Stomach (tissue), 9 donors: Measurements from ENCODE around the gene MMP13. TPM values are rescaled to one million over a fixed set of nuclear protein-coding genes. Genes with fewer than 3 reads are reported as not detected.

ENCODE experiments used
- DNase-seq, 2 donors: peaks; one replicate each; pipeline versions ENCODE4 v3.0.0 to v3.0.0-alpha.2; 2013 to 2019
- H3K27ac ChIP-seq, 5 donors: fragments of 200-600 bp in 4 of 5; sonication (generic) in 4 of 5; one replicate each; pipeline ENCODE4 v1.5.1; 2013 to 2019; ENCODE audit warnings: mild to moderate bottlenecking in 1 of 5, moderate library complexity in 1 of 5
- H3K27me3 ChIP-seq, 3 donors: fragments of 200-600 bp; sonication (generic); one replicate each; pipeline ENCODE4 v1.5.1; 2017 to 2019; ENCODE audit warnings: mixed run types in 1 of 3
- H3K36me3 ChIP-seq, 4 donors: fragments of 200-600 bp; sonication (generic); 1 replicate in 3 of 4; 2 replicates in 1 of 4; pipeline ENCODE4 v1.5.1; 2016 to 2019
- H3K4me1 ChIP-seq, 4 donors: fragments of 200-600 bp; sonication (generic); one replicate each; pipeline ENCODE4 v1.5.1; 2016 to 2019
- H3K4me3 ChIP-seq, 4 donors: fragments of 200-600 bp; sonication (generic) in 3 of 4; one replicate each; pipeline ENCODE4 v1.5.1; 2016 to 2019; ENCODE audit warnings: mild to moderate bottlenecking in 1 of 4
- H3K9me3 ChIP-seq, 4 donors: fragments of 200-600 bp; sonication (generic); one replicate each; pipeline ENCODE4 v1.5.1; 2016 to 2019
- EP300 ChIP-seq: sonication (generic); formaldehyde crosslinking; IDR thresholded peaks from one replicate; pipeline ENCODE4 v1.6.1; 2017; ENCODE audit warnings: antibody characterized with exemption
- POLR2A ChIP-seq, 4 donors: fragments of 450-650 bp; IDR thresholded peaks; one replicate each; pipeline ENCODE4 v1.6.1; 2016; ENCODE audit warnings: antibody characterized with exemption in 4 of 4, control low read depth in 2 of 4, mild to moderate bottlenecking in 1 of 4, moderate library complexity in 1 of 4
- POLR2AphosphoS5 ChIP-seq, 3 donors: sonication (generic); formaldehyde crosslinking; IDR thresholded peaks; one replicate each; pipeline ENCODE4 v1.6.1; 2016; ENCODE audit warnings: antibody characterized with exemption in 3 of 3
- WGBS, 5 donors: extraction: QIAGEN DNeasy Blood & Tissue Kit in 3 of 5; methylation state at CpG; one replicate each; pipeline versions ENCODE4 v1.1.5 to v1.1.7; 2013 to 2018; 5-methylcytosine and 5-hydroxymethylcytosine counted together
- intact Hi-C: fragments of 100-400 bp; cut with DNase I; formaldehyde crosslinking; loops from one replicate; pipeline ENCODE4 v1.15.1; 2023; ENCODE audit warnings: low total_unique reads
- polyA plus RNA-seq, 3 donors: library from polyadenylated mRNA; stranded (reverse); fragments of 200-250 nt; gene quantifications; one replicate each; pipeline ENCODE4 v1.2.3, GENCODE V29; 2013
- total RNA-seq, 5 donors: library from RNA; depleted of rRNA; stranded (reverse); fragments of >200 nt; gene quantifications; one replicate each; pipeline versions ENCODE4 v1.1.0 to v1.2.3, GENCODE V29; 2014 to 2016
- TF ChIP-seq, protein P1 (sequence below), 7 experiments: fragments of 450-650 bp in 4 of 7; fragments of 200-600 bp in 3 of 7; sonication (generic) in 3 of 7; IDR thresholded peaks; one replicate each; pipeline ENCODE4 v1.5.1; 2016 to 2019; ENCODE audit warnings: antibody characterized with exemption in 7 of 7, control low read depth in 2 of 7, mild to moderate bottlenecking in 1 of 7
- donor health status: healthy with polysubstance abuse.
- donor health status: Bipolar disorder and iron deficiency.
- donor health status: healthy.

MMP13 gene
- total and polyA plus RNA-seq, 8 donors: 0.25 TPM; not detected in 7

- Histone ChIP-seq H3K27me3 (no peaks in the 10 kb centered on the region), H3K4me1 (no peaks in the 10 kb centered on the region), H3K27ac (no peak overlapping the region), H3K4me3 (no peak overlapping the region), H3K9me3 (no peaks in the 10 kb centered on the region), H3K36me3 (no peaks in the 10 kb centered on the region)
- 72 to 91% (median 81%) methylated on average over 6 of the region's 6 CpGs for WGBS, 5 donors
- DNase-seq: no peak
- intact Hi-C loops: no loop called here
- TF ChIP-seq, protein P1, sequence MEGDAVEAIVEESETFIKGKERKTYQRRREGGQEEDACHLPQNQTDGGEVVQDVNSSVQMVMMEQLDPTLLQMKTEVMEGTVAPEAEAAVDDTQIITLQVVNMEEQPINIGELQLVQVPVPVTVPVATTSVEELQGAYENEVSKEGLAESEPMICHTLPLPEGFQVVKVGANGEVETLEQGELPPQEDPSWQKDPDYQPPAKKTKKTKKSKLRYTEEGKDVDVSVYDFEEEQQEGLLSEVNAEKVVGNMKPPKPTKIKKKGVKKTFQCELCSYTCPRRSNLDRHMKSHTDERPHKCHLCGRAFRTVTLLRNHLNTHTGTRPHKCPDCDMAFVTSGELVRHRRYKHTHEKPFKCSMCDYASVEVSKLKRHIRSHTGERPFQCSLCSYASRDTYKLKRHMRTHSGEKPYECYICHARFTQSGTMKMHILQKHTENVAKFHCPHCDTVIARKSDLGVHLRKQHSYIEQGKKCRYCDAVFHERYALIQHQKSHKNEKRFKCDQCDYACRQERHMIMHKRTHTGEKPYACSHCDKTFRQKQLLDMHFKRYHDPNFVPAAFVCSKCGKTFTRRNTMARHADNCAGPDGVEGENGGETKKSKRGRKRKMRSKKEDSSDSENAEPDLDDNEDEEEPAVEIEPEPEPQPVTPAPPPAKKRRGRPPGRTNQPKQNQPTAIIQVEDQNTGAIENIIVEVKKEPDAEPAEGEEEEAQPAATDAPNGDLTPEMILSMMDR (IDR thresholded peaks at IDR 0.05): no peak
- TF ChIP-seq EP300 (no peak), POLR2A (IDR thresholded peaks at IDR 0.05) (no peak), POLR2AphosphoS5 (IDR thresholded peaks at IDR 0.05) (no peak)
These were observed 28.4 kb downstream of the MMP13 start for GRCh38 chr11:102926961-102927623.

DNA sequence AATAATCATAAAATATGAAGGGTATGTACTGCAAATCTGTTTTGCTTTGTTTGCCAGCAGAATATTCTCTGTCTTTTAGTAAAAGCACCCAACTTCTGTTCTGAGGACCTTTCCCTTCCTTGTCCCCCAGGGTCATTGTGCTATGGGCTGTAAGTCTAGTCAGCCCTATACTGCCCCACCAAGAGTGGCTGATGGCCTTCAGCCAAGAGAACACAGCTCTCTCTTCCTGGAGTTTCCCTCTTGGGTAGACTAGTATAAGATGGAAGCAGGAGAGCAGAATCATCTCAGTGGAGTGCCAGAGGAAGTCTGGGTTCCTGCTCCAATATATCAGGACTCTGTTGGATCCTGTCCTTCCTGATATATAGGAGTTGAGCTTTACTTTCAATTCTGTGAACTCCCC, 29.0 kb downstream of the MMP13 start:
- TF ChIP-seq, protein P1 (IDR thresholded peaks at IDR 0.05): no peak
- no peak for TF ChIP-seq EP300
- TF ChIP-seq POLR2A (IDR thresholded peaks at IDR 0.05): no peak
- no peak for TF ChIP-seq POLR2AphosphoS5 (IDR thresholded peaks at IDR 0.05)
- Histone ChIP-seq H3K9me3 (no peaks in the 10 kb centered on the region), H3K36me3 (no peaks in the 10 kb centered on the region), H3K27me3 (no peaks in the 10 kb centered on the region), H3K4me1 (no peaks in the 10 kb centered on the region), H3K4me3 (no peak overlapping the region), H3K27ac (no peak overlapping the region)
- DNase-seq: no peak
- intact Hi-C loops: no loop called here

DNA sequence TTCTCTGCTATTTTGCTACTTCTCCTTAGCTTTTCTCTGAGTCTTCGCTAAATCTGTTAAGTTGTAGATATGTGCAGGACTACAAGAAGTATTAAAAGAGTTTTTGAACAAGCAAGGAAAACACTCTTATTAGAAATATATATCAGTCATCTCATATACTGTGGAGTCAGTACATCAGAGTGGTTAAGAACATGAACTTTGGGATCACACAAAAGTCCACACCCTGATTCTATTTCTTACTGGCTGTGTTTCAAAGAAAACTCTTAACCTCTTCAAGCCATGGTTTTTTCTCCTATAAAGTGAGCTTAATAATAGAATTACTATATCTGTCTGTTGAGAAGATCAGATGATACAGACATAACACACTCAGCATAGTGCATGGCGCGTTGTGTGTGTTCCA, 29.5 kb downstream of the MMP13 start:
- Histone ChIP-seq H3K27me3 (no peaks in the 10 kb centered on the region), H3K4me3 (no peak overlapping the region), H3K9me3 (no peaks in the 10 kb centered on the region), H3K27ac (no peak overlapping the region), H3K36me3 (no peaks in the 10 kb centered on the region), H3K4me1 (no peaks in the 10 kb centered on the region)
- DNase-seq: no peak
- 84 to 94% (median 93%) methylated on average over 3 of the region's 3 CpGs for WGBS, 5 donors
- TF ChIP-seq POLR2A (IDR thresholded peaks at IDR 0.05): no peak
- TF ChIP-seq POLR2AphosphoS5 (IDR thresholded peaks at IDR 0.05): no peak
- TF ChIP-seq EP300: no peak
- TF ChIP-seq, protein P1 (IDR thresholded peaks at IDR 0.05): no peak
- intact Hi-C loops: no loop called here

GRCh38 chr11:102924851-102925380, 30.6 kb downstream of the MMP13 start:
- no peak overlapping the region for H3K27ac ChIP-seq

More at GRCh38 chr11:102924851-102925380, 30.6 kb downstream of the MMP13 start:
- intact Hi-C loops: no loop called here
- no peak for DNase-seq
- TF ChIP-seq, protein P1 (IDR thresholded peaks at IDR 0.05): no peak
- TF ChIP-seq POLR2A (IDR thresholded peaks at IDR 0.05) (no peak), POLR2AphosphoS5 (IDR thresholded peaks at IDR 0.05) (no peak), EP300 (no peak)
- no peak overlapping the region for H3K4me3 ChIP-seq
- 69 to 78% (median 72%) methylated on average over 6 of the region's 6 CpGs for WGBS, 5 donors
- no peaks in the 10 kb centered on the region for H3K27me3 ChIP-seq
- no peaks in the 10 kb centered on the region for H3K4me1 ChIP-seq
- no peaks in the 10 kb centered on the region for H3K9me3 ChIP-seq
- no peaks in the 10 kb centered on the region for H3K36me3 ChIP-seq
